ENCODE data around the gene TESMIN.

The TESMIN gene

DNA sequence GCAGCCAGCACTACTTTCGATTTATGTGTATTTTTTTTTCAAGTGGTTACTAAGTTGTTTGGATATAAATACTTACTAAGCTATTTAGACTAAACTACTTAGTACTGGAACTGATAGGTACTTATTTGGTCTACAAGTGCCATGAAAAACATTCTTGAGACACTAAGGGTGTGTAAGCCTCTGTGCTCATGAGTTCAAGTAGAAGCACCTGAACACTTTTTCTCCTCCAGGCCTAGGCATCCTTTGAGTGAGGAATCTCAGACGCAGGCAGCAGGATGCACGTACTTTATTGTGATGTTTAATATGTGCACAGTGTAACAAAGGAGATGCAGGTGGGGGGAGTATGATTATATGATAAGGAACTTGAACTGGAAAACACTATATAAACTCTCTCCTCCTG lies 7.8 kb downstream of the TESMIN start:
- no peak overlapping the region for H3K4me3 ChIP-seq (ENCODE audit: low read depth, low read length)
- no peak for TF ChIP-seq CTCF (IDR thresholded peaks at IDR 0.05; ENCODE audit: insufficient read depth, low read depth, low read length, missing control alignments)
- DNase-seq (ENCODE audit: low read depth): no peak

DNA sequence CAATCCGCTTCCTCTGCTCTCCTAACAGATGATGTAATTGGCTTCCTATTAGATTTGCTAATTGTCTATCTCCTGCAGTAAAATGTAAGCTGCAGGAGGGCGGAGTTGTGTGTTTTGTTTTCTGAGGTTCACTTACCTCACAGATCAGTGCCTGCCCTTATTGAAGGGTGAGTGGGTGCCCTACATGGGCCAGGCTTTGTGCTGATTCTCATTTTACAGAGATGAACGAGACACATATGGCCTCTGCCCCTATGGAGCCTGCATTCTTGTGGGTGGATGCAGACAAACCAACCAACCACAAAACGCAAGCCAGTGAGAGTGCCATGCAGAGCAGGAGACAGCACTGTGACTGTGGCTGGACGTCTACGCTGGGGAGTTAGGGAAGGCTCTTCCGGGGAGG lies 9.9 kb downstream of the TESMIN start:
- TF ChIP-seq CTCF (IDR thresholded peaks at IDR 0.05; ENCODE audit: insufficient read depth, low read depth, low read length, missing control alignments): no peak
- no peak for DNase-seq (ENCODE audit: low read depth)
- no peak overlapping the region for H3K4me3 ChIP-seq (ENCODE audit: low read depth, low read length)

GRCh38 chr11:68735646-68736045 lies 15.7 kb downstream of the TESMIN start:
- TF ChIP-seq CTCF (IDR thresholded peaks at IDR 0.05; ENCODE audit: insufficient read depth, low read depth, low read length, missing control alignments): no peak
- H3K4me3 ChIP-seq (ENCODE audit: low read depth, low read length): no peak overlapping the region
- no peak for DNase-seq (ENCODE audit: low read depth)

DNA sequence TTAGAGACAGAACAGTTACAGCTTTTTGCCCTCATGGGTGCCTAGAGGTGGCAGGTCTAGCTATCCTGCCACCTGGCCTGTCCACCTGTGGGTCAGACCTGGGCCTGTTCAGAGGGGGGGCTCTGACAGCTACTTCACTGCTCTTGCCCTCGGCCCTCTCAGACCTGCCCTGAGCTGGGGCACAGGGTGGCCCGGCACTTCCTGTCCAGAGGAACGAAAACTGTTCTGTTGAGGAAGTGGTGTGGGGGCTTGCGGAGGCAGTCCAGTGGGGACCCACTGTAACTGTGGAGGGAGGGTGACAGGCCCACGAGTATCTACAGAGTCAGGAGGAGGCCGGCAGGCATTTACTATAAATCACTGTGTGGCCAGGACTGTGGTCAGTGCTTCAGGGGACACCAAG lies 16.2 kb downstream of the TESMIN start:
- no peak for DNase-seq (ENCODE audit: low read depth)
- no peak overlapping the region for H3K4me3 ChIP-seq (ENCODE audit: low read depth, low read length)
- no peak for TF ChIP-seq CTCF (IDR thresholded peaks at IDR 0.05; ENCODE audit: insufficient read depth, low read depth, low read length, missing control alignments)

GRCh38 chr11:68734111-68734510 lies 17.2 kb downstream of the TESMIN start:
- DNase-seq (ENCODE audit: low read depth): no peak
- H3K4me3 ChIP-seq (ENCODE audit: low read depth, low read length): no peak overlapping the region
- no peak for TF ChIP-seq CTCF (IDR thresholded peaks at IDR 0.05; ENCODE audit: insufficient read depth, low read depth, low read length, missing control alignments)

DNA sequence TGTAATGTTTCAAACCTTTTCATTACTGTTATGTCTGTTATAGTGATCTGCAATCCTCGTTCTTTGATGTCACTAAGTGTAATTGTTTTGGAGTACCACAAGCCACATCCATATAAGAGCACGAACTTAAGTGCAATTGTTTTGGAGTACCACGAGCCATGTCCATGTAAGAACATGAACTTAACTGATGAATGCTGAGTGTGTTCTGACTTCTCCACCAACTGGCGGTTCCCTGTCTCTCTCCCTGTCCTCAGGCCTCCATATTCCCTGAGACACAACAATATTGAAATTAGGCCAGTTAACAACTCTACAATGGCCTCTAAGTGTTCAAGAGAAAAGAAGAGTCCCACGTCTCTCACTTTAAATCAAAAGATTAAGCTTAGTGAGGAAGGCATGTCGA lies 23.5 kb downstream of the TESMIN start:
- TF ChIP-seq CTCF (IDR thresholded peaks at IDR 0.05; ENCODE audit: insufficient read depth, low read depth, low read length, missing control alignments): no peak
- H3K4me3 ChIP-seq (ENCODE audit: low read depth, low read length): no peak overlapping the region
- DNase-seq (ENCODE audit: low read depth): no peak

DNA sequence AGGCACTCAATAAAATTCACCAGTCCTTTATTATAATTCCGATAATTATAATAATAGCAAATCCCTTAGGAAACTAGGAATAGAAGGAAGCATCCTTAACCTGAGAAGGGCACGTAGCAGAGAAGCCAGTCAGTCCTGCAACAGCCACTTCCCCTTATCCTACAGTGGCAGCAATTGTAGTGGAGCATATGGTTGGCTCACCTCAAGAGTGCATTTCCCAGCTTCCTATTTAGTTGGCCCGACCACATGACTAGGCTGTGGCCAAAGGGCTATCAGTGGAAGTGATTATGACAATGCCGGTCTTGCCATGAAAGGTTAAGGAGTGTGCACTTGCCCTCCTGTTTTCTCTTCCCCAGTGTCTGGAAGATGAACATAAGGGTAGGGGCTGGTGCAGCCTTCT lies 27.0 kb downstream of the TESMIN start:
- DNase-seq (ENCODE audit: low read depth): no peak
- no peak for TF ChIP-seq CTCF (IDR thresholded peaks at IDR 0.05; ENCODE audit: insufficient read depth, low read depth, low read length, missing control alignments)
- no peak overlapping the region for H3K4me3 ChIP-seq (ENCODE audit: low read depth, low read length)
